GM10847 (cell line): ENCODE measurements around the gene SFTPD.

Experiments used
- POLR2A ChIP-seq: IDR thresholded peaks from 2 replicates; pipeline ENCODE4 v1.6.1; 2011; ENCODE audit not compliant: insufficient read length; ENCODE audit errors: extremely low read depth

SFTPD gene

GRCh38 chr10:79947787-79948424, 999 bp downstream of the SFTPD start:
- no peak for TF ChIP-seq POLR2A

DNA sequence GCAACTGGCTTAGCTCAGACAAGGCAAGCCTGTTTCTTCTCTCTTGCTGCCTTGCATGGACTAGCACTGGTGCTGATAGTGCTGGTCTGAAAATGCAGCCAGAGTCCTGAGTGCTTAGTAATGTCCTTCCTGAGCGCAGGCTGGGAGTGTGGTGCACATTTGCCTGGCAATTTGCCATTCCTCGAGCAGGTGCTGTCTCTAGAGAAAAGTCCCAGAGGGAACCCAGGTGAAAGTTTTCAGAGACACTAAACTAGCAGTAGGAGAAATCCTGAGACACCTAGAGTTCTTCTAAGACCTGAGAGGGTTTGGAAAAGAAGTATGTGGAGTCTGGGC, 1.9 kb downstream of the SFTPD start:
- no peak for TF ChIP-seq POLR2A

DNA sequence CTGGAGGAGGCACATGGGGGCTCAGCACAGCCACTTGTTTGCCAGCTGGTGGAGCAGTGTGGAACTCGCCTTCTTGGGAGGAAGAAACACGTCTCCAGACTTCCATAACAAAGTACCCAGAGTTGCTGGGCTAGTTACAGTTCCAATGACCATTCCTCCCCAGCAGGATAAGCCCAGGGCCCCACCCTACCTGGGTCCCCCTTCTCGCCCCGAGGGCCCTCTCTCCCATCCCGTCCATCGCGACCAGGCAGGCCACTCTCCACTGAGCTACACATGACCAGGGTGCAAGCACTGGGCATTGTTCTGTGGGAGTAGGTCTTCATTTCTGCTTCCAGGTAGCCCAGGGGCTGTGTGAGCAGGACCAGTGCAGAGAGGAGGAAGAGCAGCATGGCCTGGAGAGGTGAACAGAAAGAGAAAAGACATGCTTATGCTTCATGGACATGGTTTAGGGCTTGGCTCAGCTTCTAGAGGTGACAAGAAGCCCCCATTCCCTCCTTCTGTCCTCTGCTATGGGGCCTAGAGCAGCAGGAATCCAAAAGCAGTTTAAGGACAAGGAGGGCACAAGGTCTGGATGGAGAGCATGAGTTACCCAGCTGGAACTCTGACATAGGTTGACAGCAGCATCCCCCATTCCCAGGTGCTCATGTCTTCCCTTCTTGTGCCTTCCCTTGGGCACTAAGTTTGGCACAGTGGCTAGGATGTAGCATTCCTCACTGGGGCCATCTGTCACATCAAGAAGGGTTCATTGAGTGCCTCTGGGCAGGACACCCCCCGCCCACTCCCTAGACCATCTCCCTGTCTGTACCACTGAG, 2.4 kb downstream of the SFTPD start:
- no peak for TF ChIP-seq POLR2A

- TF ChIP-seq POLR2A, result no peak
These were observed 4.2 kb downstream of the SFTPD start for GRCh38 chr10:79944428-79945395.

DNA sequence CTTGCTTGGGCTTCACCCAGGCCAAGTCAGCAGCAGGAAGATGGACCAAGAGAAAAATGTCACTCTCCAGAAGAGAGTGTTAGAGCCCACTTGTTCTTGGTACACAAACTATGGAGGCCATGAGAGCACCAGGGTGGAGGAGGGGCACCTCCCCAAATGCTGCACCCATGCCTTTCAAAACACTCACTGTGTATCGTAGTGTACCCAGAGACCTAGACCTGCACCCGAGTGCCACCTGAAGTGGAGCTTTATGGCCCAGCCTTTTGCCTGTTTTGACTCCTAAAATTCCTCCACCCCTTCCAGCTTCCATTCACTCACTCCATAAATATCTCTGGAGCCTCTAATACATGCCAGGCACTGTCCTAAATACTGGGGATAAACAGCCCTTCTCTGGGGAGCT, 5.0 kb downstream of the SFTPD start:
- no peak for TF ChIP-seq POLR2A

- no peak for TF ChIP-seq POLR2A
These were observed 6.4 kb downstream of the SFTPD start for GRCh38 chr10:79942261-79943185.

DNA sequence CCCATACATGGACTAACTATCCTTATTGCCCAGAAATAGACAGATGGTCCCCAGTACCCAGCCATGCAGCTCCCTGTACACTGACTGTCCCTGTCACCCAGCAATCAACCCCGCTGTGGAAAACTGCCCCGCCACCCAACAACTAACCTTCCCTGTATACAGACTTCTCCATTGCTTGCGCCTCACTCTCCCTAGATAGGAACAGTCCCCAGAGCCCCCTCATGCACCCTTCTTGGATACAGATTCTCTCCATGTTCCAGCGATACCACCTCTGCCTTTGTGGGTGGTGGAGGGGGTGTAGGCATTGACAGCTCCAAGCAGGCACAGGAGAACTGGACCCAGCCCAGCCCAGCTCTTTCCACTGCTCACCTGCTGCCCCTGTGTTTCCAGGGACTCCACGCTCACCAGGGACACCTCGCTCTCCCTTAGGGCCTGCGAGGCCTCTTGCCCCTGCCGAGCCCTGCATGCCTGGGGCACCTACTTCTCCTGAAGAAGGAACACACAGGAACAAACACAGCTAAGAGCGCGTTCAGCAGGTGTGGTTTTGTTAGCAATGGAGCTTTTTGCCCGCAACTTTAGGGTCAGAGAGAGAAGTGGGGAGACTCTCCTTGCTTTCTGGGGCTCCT, 7.2 kb downstream of the SFTPD start:
- no peak for TF ChIP-seq POLR2A

- TF ChIP-seq POLR2A, result no peak
These were observed 7.8 kb downstream of the SFTPD start for GRCh38 chr10:79941146-79941545.

- no peak for TF ChIP-seq POLR2A
These were observed 8.5 kb downstream of the SFTPD start for GRCh38 chr10:79940431-79940830.

- TF ChIP-seq POLR2A, result no peak
These were observed 8.9 kb downstream of the SFTPD start for GRCh38 chr10:79939969-79940368.

DNA sequence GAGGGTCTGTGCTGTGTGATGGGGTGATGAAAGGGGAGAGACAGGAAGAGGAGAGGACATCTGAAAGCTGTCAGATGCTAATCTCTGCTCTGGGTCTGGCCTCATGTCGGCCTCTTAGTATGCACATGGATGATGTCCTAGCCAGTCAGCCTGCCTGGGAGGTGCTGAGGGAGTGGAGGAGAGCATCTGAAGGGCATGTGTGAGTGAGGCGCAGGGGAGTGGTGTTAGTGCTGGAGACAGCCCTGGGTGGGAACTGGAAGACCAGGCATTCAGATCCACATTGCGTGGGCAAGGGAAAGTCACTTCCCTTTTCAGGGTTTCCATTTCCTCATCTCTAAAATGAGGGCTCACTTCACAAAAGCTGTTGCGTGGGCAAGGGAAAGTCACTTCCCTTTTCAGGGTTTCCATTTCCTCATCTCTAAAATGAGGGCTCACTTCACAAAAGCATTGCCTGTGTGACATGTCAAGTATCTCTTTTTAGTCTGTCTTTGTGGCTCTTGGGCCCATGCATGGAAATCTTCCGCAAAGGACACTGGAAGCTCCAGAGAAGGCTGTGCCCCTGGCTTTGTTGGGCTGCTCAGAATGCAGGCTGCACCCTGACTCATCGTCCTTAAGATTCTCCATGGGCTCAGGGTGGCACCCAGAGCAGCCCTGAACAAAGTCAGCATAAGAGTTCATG, 10.0 kb downstream of the SFTPD start:
- no peak for TF ChIP-seq POLR2A

DNA sequence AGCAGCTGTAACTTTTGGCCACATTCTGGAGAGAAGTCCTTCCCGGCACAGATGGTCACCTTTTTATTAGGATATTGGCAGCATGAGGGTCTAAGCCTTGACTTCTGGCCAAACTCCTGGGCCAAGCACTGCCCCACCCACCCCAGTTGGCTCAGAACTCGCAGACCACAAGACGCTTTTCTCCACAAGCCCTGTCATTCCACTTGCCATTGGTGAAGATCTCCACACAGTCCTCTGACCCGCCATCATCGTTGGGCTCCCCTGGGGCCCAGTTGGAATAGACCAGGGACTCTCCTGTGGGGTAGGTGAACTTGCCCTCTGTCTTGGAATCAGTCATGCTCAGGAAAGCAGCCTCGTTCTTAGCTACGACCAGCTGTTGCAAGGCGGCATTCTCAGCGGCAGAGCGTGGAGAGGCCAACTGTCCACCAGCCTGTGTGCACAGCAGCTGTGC, 11.2 kb downstream of the SFTPD start:
- TF ChIP-seq POLR2A, result no peak
